22Rv1 (cell line): Measurements from ENCODE around the gene PLCXD1.
"Not testable (repeated sequence)": the region's sequence is repeated elsewhere in the genome, so short reads cannot be mapped to it uniquely, and the experiment has no call there.

Experiments
- H3K27ac ChIP-seq: fragments of 450-650 bp; 2 replicates; pipeline ENCODE4 v1.5.1; 2017
- CTCF ChIP-seq: fragments of 450-650 bp; IDR thresholded peaks from 2 replicates; pipeline ENCODE4 v1.5.1; 2017; ENCODE audit warnings: mild to moderate bottlenecking
- ZFX ChIP-seq: fragments of 450-650 bp; IDR thresholded peaks from 2 replicates; pipeline ENCODE4 v1.6.1; 2017; ENCODE audit warnings: antibody characterized with exemption, borderline replicate concordance

The PLCXD1 gene

GRCh38 chrX:281166-281999 is at the start of gene PLCXD1:
PLCXD1 (plus strand) TSS chrX:281381; CDS start chrX:284188, 2,807 bp downstream.
- no peak for TF ChIP-seq CTCF
- TF ChIP-seq ZFX, result no peak

GRCh38 chrX:231637-232277 is 49.4 kb upstream of the PLCXD1 start:
- not testable (repeated sequence) for H3K27ac ChIP-seq

More at GRCh38 chrX:281166-281999, at the start of gene PLCXD1:
- H3K27ac ChIP-seq, result peak within 1 kb of the TSS; percentile 84

- not testable (repeated sequence) for H3K27ac ChIP-seq
Observed at GRCh38 chrX:232278-232655, 48.9 kb upstream of the PLCXD1 start.

- H3K27ac ChIP-seq, result not testable (repeated sequence)
Observed at GRCh38 chrX:236201-236600, 45.0 kb upstream of the PLCXD1 start.

GRCh38 chrX:250965-251364 is 30.2 kb upstream of the PLCXD1 start:
- no peak for TF ChIP-seq ZFX
- TF ChIP-seq CTCF, result no peak
- no peak overlapping the region for H3K27ac ChIP-seq

- H3K27ac ChIP-seq, result not testable (repeated sequence)
Observed at GRCh38 chrX:251396-252243, 29.6 kb upstream of the PLCXD1 start.

GRCh38 chrX:252244-252956 is 28.8 kb upstream of the PLCXD1 start:
- TF ChIP-seq CTCF (no peak), ZFX (no peak)
- H3K27ac ChIP-seq, result no peak overlapping the region

- H3K27ac ChIP-seq, result no peak overlapping the region
- TF ChIP-seq CTCF (no peak), ZFX (no peak)
Observed at GRCh38 chrX:252957-253291, 28.3 kb upstream of the PLCXD1 start.
